ENCODE data around the gene WASL.

DNA sequence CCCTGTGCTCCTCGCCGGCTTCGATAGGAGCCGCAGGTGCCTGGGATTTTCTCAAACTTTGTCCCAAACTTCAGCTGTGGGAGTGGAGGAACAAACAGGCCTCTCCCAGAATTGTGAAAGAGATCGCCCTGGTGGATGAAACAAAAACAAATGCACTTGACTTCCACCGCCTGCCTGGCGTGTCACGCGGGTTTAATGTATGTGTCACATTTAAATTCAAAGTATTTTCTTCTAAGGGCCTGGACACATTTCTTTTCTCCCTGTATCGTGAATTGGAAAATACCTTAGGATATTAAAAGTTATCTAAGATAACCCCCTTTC, 694 bp upstream of the WASL start:
- TF ChIP-seq, protein P1, sequence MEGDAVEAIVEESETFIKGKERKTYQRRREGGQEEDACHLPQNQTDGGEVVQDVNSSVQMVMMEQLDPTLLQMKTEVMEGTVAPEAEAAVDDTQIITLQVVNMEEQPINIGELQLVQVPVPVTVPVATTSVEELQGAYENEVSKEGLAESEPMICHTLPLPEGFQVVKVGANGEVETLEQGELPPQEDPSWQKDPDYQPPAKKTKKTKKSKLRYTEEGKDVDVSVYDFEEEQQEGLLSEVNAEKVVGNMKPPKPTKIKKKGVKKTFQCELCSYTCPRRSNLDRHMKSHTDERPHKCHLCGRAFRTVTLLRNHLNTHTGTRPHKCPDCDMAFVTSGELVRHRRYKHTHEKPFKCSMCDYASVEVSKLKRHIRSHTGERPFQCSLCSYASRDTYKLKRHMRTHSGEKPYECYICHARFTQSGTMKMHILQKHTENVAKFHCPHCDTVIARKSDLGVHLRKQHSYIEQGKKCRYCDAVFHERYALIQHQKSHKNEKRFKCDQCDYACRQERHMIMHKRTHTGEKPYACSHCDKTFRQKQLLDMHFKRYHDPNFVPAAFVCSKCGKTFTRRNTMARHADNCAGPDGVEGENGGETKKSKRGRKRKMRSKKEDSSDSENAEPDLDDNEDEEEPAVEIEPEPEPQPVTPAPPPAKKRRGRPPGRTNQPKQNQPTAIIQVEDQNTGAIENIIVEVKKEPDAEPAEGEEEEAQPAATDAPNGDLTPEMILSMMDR (conservative IDR thresholded peaks at IDR 0.05), result peak; percentile 29; the same call in 1 of the 2 replicates
- 0 out of 2 replicates have a peak, but pooled peaks have one; percentile 2 for TF ChIP-seq ZFX (IDR thresholded peaks at IDR 0.05)
